Fibroblast of pulmonary artery (primary cell): ENCODE measurements around the gene DHPS.
"Not testable (repeated sequence)": the region's sequence is repeated elsewhere in the genome, so short reads cannot be mapped to it uniquely, and the experiment has no call there.

Experiments
- DNase-seq: peaks from one replicate; pipeline ENCODE4 v3.0.0-alpha.2; 2010; ENCODE audit warnings: low read depth
- H3K4me3 ChIP-seq: replicated peaks from 2 replicates; pipeline ENCODE4 v1.5.1; 2011; ENCODE audit warnings: low read depth, mild to moderate bottlenecking, control low read depth, low read length, moderate library complexity
- CTCF ChIP-seq: IDR thresholded peaks from 2 replicates; pipeline ENCODE4 v1.5.1; 2011; ENCODE audit warnings: mild to moderate bottlenecking, control low read depth, low read length, inconsistent platforms; ENCODE audit errors: missing control alignments

The DHPS gene

GRCh38 chr19:12685831-12686230 is 4.2 kb upstream of the DHPS start:
- H3K4me3 ChIP-seq: no peak overlapping the region
- no peak for TF ChIP-seq CTCF
- no peak for DNase-seq

- TF ChIP-seq CTCF: no peak
- DNase-seq: no peak
- no peak overlapping the region for H3K4me3 ChIP-seq
Measured at GRCh38 chr19:12680034-12680433, 1.6 kb downstream of the DHPS start.

- not testable (repeated sequence) for H3K4me3 ChIP-seq, DNase-seq
Measured at GRCh38 chr19:12678039-12678438, 3.6 kb downstream of the DHPS start.

- TF ChIP-seq CTCF: no peak
- DNase-seq: no peak
- H3K4me3 ChIP-seq: no peak overlapping the region
Measured at GRCh38 chr19:12676928-12677327, 4.8 kb downstream of the DHPS start.

GRCh38 chr19:12676384-12676792 is 5.3 kb downstream of the DHPS start:
- TF ChIP-seq CTCF: peak; percentile 88
- H3K4me3 ChIP-seq: no peak overlapping the region
- peak; percentile 81 for DNase-seq

- no peak for TF ChIP-seq CTCF
- no peak overlapping the region for H3K4me3 ChIP-seq
- no peak for DNase-seq
Measured at GRCh38 chr19:12675940-12676339, 5.7 kb downstream of the DHPS start.

- no peak for DNase-seq
- no peak overlapping the region for H3K4me3 ChIP-seq
- TF ChIP-seq CTCF: no peak
Measured at GRCh38 chr19:12675399-12675798, 6.3 kb downstream of the DHPS start.

- TF ChIP-seq CTCF: no peak
- no peak overlapping the region for H3K4me3 ChIP-seq
- no peak for DNase-seq
Measured at GRCh38 chr19:12672744-12673143, 8.9 kb downstream of the DHPS start.
